WTC11 (cell line): Measurements from ENCODE around the gene SPRING1. TPM values are rescaled to one million over a fixed set of nuclear protein-coding genes. Genes with fewer than 3 reads are reported as not detected.
A peak's percentile ranks its signal among the peaks of the same experiment; 100 is the strongest.

Source experiments
- ATAC-seq: fragments of 200-7000 bp; cut with Tn5 transposase; 2 replicates; pipeline ENCODE4 v1.10.0; 2021; ENCODE audit warnings: mild to moderate bottlenecking, moderate library complexity
- CTCF ChIA-PET: fragments of 300-600 bp; sonication (Branson Sonifier 250); formaldehyde crosslinking; loops from one replicate; lab custom pipeline; 2021; ENCODE audit warnings: antibody characterized with exemption; lab: Charles Lee
- POLR2A ChIA-PET: fragments of 350-600 bp; sonication (Branson Sonifier 250); formaldehyde crosslinking; loops from one replicate; lab custom pipeline; 2021; ENCODE audit warnings: antibody characterized with exemption; lab: Charles Lee
- DNase-seq: peaks from one replicate; pipeline ENCODE4 v3.0.0; 2021; ENCODE audit warnings: low spot score
- H3K27ac Mint-ChIP-seq: 2 replicates; pipeline ENCODE4 v1.8.0; 2021; ENCODE audit warnings: mixed read lengths
- H3K27me3 Mint-ChIP-seq: 2 replicates; pipeline ENCODE4 v1.8.0; 2021; ENCODE audit warnings: low read depth, mild to moderate bottlenecking, moderate library complexity, mixed read lengths
- H3K36me3 Mint-ChIP-seq: 2 replicates; pipeline ENCODE4 v1.8.0; 2021; ENCODE audit warnings: mixed read lengths
- H3K4me1 Mint-ChIP-seq: 2 replicates; pipeline ENCODE4 v1.8.0; 2022; ENCODE audit warnings: mixed read lengths
- H3K4me3 Mint-ChIP-seq: 2 replicates; pipeline ENCODE4 v1.8.0; 2021; ENCODE audit warnings: mild to moderate bottlenecking, moderate library complexity, mixed read lengths
- H3K9me3 Mint-ChIP-seq: 2 replicates; pipeline ENCODE4 v1.8.0; 2021; ENCODE audit warnings: mixed read lengths
- ATF1 ChIP-seq: sonication (generic); formaldehyde crosslinking; IDR thresholded peaks from 2 replicates; pipeline ENCODE4 v1.8.1; 2023; ENCODE audit warnings: mild to moderate bottlenecking, moderate library complexity, missing genetic modification reagents
- ATF2 ChIP-seq: sonication (generic); formaldehyde crosslinking; IDR thresholded peaks from 2 replicates; pipeline ENCODE4 v1.8.1; 2022; ENCODE audit warnings: low read depth, missing genetic modification reagents, borderline replicate concordance
- CTCF ChIP-seq: fragments of 200-600 bp; IDR thresholded peaks from 2 replicates; pipeline ENCODE4 v1.8.0; 2022; ENCODE audit warnings: antibody characterized with exemption
- ELF4 ChIP-seq: sonication (generic); formaldehyde crosslinking; IDR thresholded peaks from 2 replicates; pipeline ENCODE4 v1.8.1; 2022; ENCODE audit warnings: low read depth, mild to moderate bottlenecking, moderate library complexity, missing genetic modification reagents
- ESRRA ChIP-seq: sonication (generic); formaldehyde crosslinking; IDR thresholded peaks from 2 replicates; pipeline ENCODE4 v1.8.1; 2022; ENCODE audit warnings: mild to moderate bottlenecking, missing genetic modification reagents, borderline replicate concordance
- ETV6 ChIP-seq: sonication (generic); formaldehyde crosslinking; IDR thresholded peaks from 2 replicates; pipeline ENCODE4 v1.8.1; 2022; ENCODE audit warnings: mild to moderate bottlenecking, missing genetic modification reagents
- IRF2 ChIP-seq: sonication (generic); formaldehyde crosslinking; IDR thresholded peaks from 2 replicates; pipeline ENCODE4 v1.8.0; 2022; ENCODE audit warnings: low read depth, missing genetic modification reagents, borderline replicate concordance
- KAT7 ChIP-seq: sonication (generic); formaldehyde crosslinking; IDR thresholded peaks from 2 replicates; pipeline ENCODE4 v1.8.1; 2023; ENCODE audit warnings: missing genetic modification reagents, mild to moderate bottlenecking, borderline replicate concordance
- RELA ChIP-seq: sonication (generic); formaldehyde crosslinking; IDR thresholded peaks from 2 replicates; pipeline ENCODE4 v1.8.1; 2022; ENCODE audit warnings: missing genetic modification reagents, mild to moderate bottlenecking, borderline replicate concordance
- SOX15 ChIP-seq: fragments of 250-450 bp; sonication (Bioruptor Pico); IDR thresholded peaks from 2 replicates; pipeline ENCODE4 v1.9.0; 2021; ENCODE audit warnings: mild to moderate bottlenecking
- SP1 ChIP-seq: sonication (generic); formaldehyde crosslinking; conservative IDR thresholded peaks from 2 replicates; pipeline ENCODE4 v1.8.1; 2022; ENCODE audit warnings: missing genetic modification reagents
- ZBTB43 ChIP-seq: sonication (generic); formaldehyde crosslinking; IDR thresholded peaks from 2 replicates; pipeline ENCODE4 v1.8.1; 2023; ENCODE audit warnings: mild to moderate bottlenecking, missing genetic modification reagents
- ZNF219 ChIP-seq: sonication (generic); formaldehyde crosslinking; IDR thresholded peaks from 2 replicates; pipeline ENCODE4 v1.8.0; 2023; ENCODE audit warnings: missing genetic modification reagents, mild to moderate bottlenecking, borderline replicate concordance
- ZNF281 ChIP-seq: sonication (generic); formaldehyde crosslinking; IDR thresholded peaks from 2 replicates; pipeline ENCODE4 v1.8.0; 2023; ENCODE audit warnings: mild to moderate bottlenecking, missing genetic modification reagents
- ZNF423 ChIP-seq: fragments of 250-450 bp; sonication (Bioruptor Pico); IDR thresholded peaks from 2 replicates; pipeline ENCODE4 v2.1.2; 2022; ENCODE audit warnings: mild to moderate bottlenecking, moderate library complexity
- ZNF425 ChIP-seq: fragments of 250-450 bp; sonication (Bioruptor Pico); conservative IDR thresholded peaks from 2 replicates; pipeline ENCODE4 v1.9.0; 2021; ENCODE audit warnings: mild to moderate bottlenecking
- ZNF532 ChIP-seq: fragments of 250-450 bp; sonication (Bioruptor Pico); IDR thresholded peaks from 2 replicates; pipeline ENCODE4 v1.9.0; 2021; ENCODE audit warnings: mild to moderate bottlenecking, borderline replicate concordance
- total RNA-seq: library from RNA; stranded (reverse); gene quantifications from 3 replicates; pipeline ENCODE4 v1.2.3, GENCODE V29; 2021

Gene SPRING1
- total RNA-seq, 1 experiment from 2014 or later = 46.1 TPM

GRCh38 chr12:116727891-116728290 is 10.0 kb downstream of the SPRING1 start (continued):
- no peak for TF ChIP-seq ZNF423 (CRISPR knock-in tag)
- no peak for TF ChIP-seq ZBTB43 (CRISPR knock-in tag)
- no peak for TF ChIP-seq ATF1
- no peak for TF ChIP-seq ETV6 (CRISPR knock-in tag)
- no peak for TF ChIP-seq ESRRA (CRISPR knock-in tag)
- no peak for TF ChIP-seq ZNF281 (CRISPR knock-in tag)
- TF ChIP-seq SP1 = no peak

GRCh38 chr12:116727261-116727660 is 10.6 kb downstream of the SPRING1 start:
- CTCF ChIA-PET = interaction anchor here (0.6 to 1.4 kb wide), 3 partner anchors 32 to 155 kb away, joined by 4 to 5 read pairs (median 5); no protein-coding TSS in a partner anchor
- peak; percentile 41 for ATAC-seq
- H3K27ac Mint-ChIP-seq = peak overlapping the region; percentile 66; the same call in 1 of the 2 replicates
- TF ChIP-seq ZNF281 (CRISPR knock-in tag) = no peak
- TF ChIP-seq ELF4 (CRISPR knock-in tag) = no peak
- no peak for TF ChIP-seq RELA (CRISPR knock-in tag)
- no peak for TF ChIP-seq ZNF532 (CRISPR knock-in tag)
- no peak for TF ChIP-seq ATF2
- no peak for TF ChIP-seq ZNF425 (CRISPR knock-in tag)
- TF ChIP-seq CTCF = no peak
- no peak for TF ChIP-seq ATF1
- TF ChIP-seq KAT7 = no peak
- TF ChIP-seq ZNF219 (CRISPR knock-in tag) = no peak
- TF ChIP-seq IRF2 (CRISPR knock-in tag) = no peak
- no peak for TF ChIP-seq SOX15 (CRISPR knock-in tag)

More at GRCh38 chr12:116727261-116727660, 10.6 kb downstream of the SPRING1 start:
- DNase-seq = no peak
- Mint-ChIP-seq H3K36me3 (no peaks in the 10 kb centered on the region; the same call in 1 of the 2 replicates), H3K9me3 (no peaks in the 10 kb centered on the region), H3K4me1 (peaks cover 12% of the 10 kb centered on the region), H3K4me3 (no peak overlapping the region), H3K27me3 (no peaks in the 10 kb centered on the region)
- POLR2A ChIA-PET = no interaction called here
